ENCODE measurements around the gene SNAPC1. TPM values are rescaled to one million over a fixed set of nuclear protein-coding genes. Genes with fewer than 3 reads are reported as not detected.
"Not testable (repeated sequence)": the region's sequence is repeated elsewhere in the genome, so short reads cannot be mapped to it uniquely, and the experiment has no call there.

SNAPC1 gene
- total RNA-seq, 1 donor from 2014 or later, result 7.9 TPM

DNA sequence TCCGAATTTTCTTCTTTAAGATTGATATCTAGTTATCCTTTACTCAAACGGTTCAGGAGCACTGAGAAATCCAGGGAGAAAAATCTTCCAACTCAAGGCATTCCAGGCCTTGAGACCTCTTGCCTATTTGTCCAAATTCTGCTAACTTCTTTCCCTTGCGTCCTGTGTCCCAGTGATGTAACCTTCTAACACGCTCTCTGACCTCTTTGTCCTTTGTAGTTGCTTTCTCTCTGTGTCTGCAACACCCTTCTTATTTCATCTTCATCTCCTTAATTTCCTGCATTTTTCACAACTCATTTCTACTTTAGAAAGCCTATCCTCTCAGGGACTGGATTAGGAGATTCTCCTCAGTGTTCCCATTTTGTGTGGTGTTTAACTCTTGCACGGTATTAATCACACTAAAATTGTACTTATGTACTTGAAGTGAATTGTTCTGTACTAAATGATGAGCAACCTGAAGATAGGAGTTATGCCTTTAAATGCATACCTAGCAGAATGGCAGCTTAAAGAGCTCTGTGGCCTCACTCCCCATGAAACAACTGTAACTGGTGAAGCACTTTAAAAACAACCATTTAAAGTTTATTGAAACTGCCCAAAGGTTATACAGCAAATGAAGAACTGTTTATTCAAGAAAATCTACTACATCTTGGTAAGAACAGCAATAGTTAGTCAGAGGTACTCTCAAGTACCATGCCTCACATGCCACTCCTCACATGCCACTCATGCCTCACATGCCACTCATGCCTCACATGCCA, 7.4 kb upstream of the SNAPC1 start:
- H3K4me3 Mint-ChIP-seq (ENCODE audit: unreplicated experiment), result no peak overlapping the region
- H3K4me1 Mint-ChIP-seq (ENCODE audit: low read depth), result peaks cover 47% of the 10 kb centered on the region
- H3K27me3 Mint-ChIP-seq (ENCODE audit: low read depth), result no peaks in the 10 kb centered on the region
- TF ChIP-seq, protein P1, sequence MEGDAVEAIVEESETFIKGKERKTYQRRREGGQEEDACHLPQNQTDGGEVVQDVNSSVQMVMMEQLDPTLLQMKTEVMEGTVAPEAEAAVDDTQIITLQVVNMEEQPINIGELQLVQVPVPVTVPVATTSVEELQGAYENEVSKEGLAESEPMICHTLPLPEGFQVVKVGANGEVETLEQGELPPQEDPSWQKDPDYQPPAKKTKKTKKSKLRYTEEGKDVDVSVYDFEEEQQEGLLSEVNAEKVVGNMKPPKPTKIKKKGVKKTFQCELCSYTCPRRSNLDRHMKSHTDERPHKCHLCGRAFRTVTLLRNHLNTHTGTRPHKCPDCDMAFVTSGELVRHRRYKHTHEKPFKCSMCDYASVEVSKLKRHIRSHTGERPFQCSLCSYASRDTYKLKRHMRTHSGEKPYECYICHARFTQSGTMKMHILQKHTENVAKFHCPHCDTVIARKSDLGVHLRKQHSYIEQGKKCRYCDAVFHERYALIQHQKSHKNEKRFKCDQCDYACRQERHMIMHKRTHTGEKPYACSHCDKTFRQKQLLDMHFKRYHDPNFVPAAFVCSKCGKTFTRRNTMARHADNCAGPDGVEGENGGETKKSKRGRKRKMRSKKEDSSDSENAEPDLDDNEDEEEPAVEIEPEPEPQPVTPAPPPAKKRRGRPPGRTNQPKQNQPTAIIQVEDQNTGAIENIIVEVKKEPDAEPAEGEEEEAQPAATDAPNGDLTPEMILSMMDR (IDR thresholded peaks at IDR 0.05), result no peak
- no peak for DNase-seq (ENCODE audit: low spot score)
- peaks cover 6% of the 10 kb centered on the region for H3K9me3 Mint-ChIP-seq (ENCODE audit: low read depth)
- peak overlapping the region; percentile 30 for H3K27ac Mint-ChIP-seq (ENCODE audit: unreplicated experiment)
- H3K36me3 Mint-ChIP-seq (ENCODE audit: low read depth), result peaks cover 15% of the 10 kb centered on the region

DNA sequence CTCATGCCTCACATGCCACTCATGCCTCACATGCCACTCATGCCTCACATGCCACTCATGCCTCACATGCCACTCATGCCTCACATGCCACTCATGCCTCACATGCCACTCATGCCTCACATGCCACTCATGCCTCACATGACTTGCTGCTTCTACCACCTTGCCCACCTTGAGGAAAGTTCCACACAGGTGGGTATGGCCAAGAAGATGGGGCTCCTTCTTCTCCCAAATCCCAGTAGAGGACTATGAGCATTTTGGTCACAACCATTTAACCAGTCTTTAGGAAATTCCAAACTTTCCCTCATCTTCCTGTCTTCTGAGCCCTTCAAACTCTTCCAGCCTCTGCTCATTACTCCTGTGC, 6.9 kb upstream of the SNAPC1 start:
- H3K36me3 Mint-ChIP-seq (ENCODE audit: low read depth), result peaks cover 12% of the 10 kb centered on the region
- not testable (repeated sequence) for H3K4me3 Mint-ChIP-seq (ENCODE audit: unreplicated experiment)
- peak overlapping the region; percentile 33 for H3K27ac Mint-ChIP-seq (ENCODE audit: unreplicated experiment)

DNA sequence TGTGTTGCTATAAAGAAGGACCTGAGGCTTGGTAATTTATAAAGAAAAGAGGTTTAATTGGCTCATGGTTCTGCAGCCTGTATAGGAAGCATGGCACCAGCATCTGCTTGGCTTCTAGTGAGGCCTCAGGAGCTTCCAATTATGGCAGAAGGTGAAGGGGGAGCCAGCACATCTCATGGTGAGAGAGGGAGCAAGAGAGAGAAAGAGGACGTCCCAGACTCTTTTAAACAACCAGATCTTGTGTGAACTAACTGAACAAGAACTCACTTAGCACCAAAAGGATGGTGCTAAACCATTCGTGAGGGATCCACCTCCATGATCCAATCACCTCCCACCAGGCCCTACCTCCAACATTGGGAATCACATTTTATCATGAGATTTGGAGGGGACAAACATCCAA, 6.1 kb upstream of the SNAPC1 start:
- Mint-ChIP-seq H3K27me3 (ENCODE audit: low read depth) (no peaks in the 10 kb centered on the region), H3K4me1 (ENCODE audit: low read depth) (peaks cover 37% of the 10 kb centered on the region), H3K27ac (ENCODE audit: unreplicated experiment) (peak overlapping the region; percentile 18), H3K9me3 (ENCODE audit: low read depth) (peaks cover 6% of the 10 kb centered on the region), H3K36me3 (ENCODE audit: low read depth) (peaks cover 9% of the 10 kb centered on the region), H3K4me3 (ENCODE audit: unreplicated experiment) (no peak overlapping the region)
- TF ChIP-seq, protein P1 (IDR thresholded peaks at IDR 0.05), result no peak
- DNase-seq (ENCODE audit: low spot score), result no peak

More for the DNA sequence above, 6.9 kb upstream of the SNAPC1 start:
- H3K4me1 Mint-ChIP-seq (ENCODE audit: low read depth), result peaks cover 41% of the 10 kb centered on the region
- not testable (repeated sequence) for H3K27me3 Mint-ChIP-seq (ENCODE audit: low read depth); DNase-seq (ENCODE audit: low spot score); H3K9me3 Mint-ChIP-seq (ENCODE audit: low read depth)

DNA sequence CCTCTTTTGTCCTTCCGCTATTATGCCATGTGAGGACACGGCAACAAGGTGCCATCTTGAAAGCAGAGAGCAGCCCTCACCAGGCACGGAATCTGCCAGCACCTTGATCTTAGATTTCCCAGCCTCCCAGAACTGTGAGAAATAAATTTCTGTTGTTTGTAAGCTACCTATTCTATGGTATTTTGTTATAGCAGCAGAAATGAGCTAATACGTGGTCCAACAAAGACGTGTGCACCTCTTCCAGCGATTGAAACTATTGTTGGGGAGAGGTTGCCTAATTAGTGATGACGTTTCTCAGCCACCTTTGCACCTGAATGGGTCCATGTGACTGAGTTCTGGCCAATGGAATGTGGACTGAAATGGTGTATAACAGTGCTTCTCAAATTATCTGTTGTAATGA, 2.3 kb upstream of the SNAPC1 start:
- peaks cover 1% of the 10 kb centered on the region for H3K9me3 Mint-ChIP-seq (ENCODE audit: low read depth)
- no peaks in the 10 kb centered on the region for H3K36me3 Mint-ChIP-seq (ENCODE audit: low read depth)
- TF ChIP-seq, protein P1 (IDR thresholded peaks at IDR 0.05), result no peak
- no peaks in the 10 kb centered on the region for H3K27me3 Mint-ChIP-seq (ENCODE audit: low read depth)
- H3K27ac Mint-ChIP-seq (ENCODE audit: unreplicated experiment), result no peak overlapping the region
- H3K4me1 Mint-ChIP-seq (ENCODE audit: low read depth), result peaks cover 35% of the 10 kb centered on the region
- DNase-seq (ENCODE audit: low spot score), result no peak
- H3K4me3 Mint-ChIP-seq (ENCODE audit: unreplicated experiment), result no peak overlapping the region

DNA sequence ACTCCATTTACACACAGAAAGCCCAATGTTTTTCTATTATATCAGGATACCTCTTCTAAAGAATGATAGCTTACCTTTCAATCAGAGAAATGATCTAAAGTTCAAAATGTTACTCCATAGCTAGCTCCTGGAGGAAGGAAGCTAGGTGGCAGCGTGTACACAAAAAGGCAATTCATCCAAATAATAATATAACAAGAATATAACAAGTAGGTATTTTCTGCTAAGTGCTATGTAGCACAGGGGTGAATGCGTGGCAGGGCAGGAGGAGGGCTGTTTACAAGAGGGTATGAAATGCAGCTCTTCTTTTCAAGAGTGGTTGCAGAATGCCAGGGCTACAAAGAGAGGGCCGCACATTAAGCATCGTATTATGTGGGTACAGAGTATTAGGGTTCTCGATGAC, 663 bp upstream of the SNAPC1 start:
- DNase-seq (ENCODE audit: low spot score), result no peak
- H3K4me3 Mint-ChIP-seq (ENCODE audit: unreplicated experiment), result peak overlapping the region; percentile 97
- H3K4me1 Mint-ChIP-seq (ENCODE audit: low read depth), result peaks cover 47% of the 10 kb centered on the region
- H3K27ac Mint-ChIP-seq (ENCODE audit: unreplicated experiment), result peak overlapping the region; percentile 95
- H3K27me3 Mint-ChIP-seq (ENCODE audit: low read depth), result no peaks in the 10 kb centered on the region
- no peaks in the 10 kb centered on the region for H3K36me3 Mint-ChIP-seq (ENCODE audit: low read depth)
- TF ChIP-seq, protein P1 (IDR thresholded peaks at IDR 0.05), result peak; percentile 39
- no peaks in the 10 kb centered on the region for H3K9me3 Mint-ChIP-seq (ENCODE audit: low read depth)

Data from chondrocyte (in vitro differentiated cells).